ENCODE data around the gene KCTD20.
A peak's percentile ranks its signal among the peaks of the same experiment; 100 is the strongest.

DNA sequence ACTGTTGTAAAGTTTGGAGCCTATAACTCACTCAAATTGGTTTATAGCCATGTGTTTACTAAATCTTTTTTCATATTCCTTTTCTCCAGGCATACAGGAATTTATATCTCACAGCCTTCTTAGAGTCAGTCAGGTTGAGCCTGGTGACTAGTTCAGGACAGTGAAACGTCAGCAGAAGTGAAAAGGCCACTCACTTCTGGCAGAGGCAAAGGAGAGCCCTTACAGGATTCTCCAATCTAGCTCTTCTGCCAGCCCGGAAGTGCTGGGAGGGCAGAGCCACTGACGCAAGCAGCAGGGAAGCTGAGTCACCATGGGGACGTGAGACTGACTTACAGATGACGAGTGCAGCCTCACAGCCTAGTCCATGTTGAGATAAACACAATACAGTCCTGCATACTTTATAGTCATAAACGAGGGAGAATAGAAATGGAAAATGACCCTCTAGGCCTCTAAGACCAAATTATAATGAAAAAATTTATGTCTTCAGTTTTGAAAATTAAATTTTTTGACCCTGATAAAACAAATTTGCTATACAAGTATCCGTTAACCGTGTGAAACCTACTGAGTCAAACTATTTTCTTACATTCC, 1.4 kb upstream of the KCTD20 start:
- TF ChIP-seq, protein P1, sequence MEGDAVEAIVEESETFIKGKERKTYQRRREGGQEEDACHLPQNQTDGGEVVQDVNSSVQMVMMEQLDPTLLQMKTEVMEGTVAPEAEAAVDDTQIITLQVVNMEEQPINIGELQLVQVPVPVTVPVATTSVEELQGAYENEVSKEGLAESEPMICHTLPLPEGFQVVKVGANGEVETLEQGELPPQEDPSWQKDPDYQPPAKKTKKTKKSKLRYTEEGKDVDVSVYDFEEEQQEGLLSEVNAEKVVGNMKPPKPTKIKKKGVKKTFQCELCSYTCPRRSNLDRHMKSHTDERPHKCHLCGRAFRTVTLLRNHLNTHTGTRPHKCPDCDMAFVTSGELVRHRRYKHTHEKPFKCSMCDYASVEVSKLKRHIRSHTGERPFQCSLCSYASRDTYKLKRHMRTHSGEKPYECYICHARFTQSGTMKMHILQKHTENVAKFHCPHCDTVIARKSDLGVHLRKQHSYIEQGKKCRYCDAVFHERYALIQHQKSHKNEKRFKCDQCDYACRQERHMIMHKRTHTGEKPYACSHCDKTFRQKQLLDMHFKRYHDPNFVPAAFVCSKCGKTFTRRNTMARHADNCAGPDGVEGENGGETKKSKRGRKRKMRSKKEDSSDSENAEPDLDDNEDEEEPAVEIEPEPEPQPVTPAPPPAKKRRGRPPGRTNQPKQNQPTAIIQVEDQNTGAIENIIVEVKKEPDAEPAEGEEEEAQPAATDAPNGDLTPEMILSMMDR (IDR thresholded peaks at IDR 0.05) = no peak
- TF ChIP-seq POLR2A (IDR thresholded peaks at IDR 0.05) = peak in 1 of 2 donors; percentile 33
